Panc1 (cell line): ENCODE results near the gene R3HDM4. TPM values are rescaled to one million over a fixed set of nuclear protein-coding genes. Genes with fewer than 3 reads are reported as not detected.
"Not testable (repeated sequence)": the region's sequence is repeated elsewhere in the genome, so short reads cannot be mapped to it uniquely, and the experiment has no call there.

Source experiments
- ATAC-seq: fragments of 200-7000 bp; cut with Tn5 transposase; 2 replicates; pipeline ENCODE4 v1.9.1; 2020; ENCODE audit warnings: mild to moderate bottlenecking, moderate library complexity
- BruUV-seq: library from RNA; stranded (reverse); fragments of 400-500 nt; replicated peaks from 2 replicates; lab custom pipeline; 2021; lab: Mats Ljungman, UMichigan
- CTCF ChIA-PET: fragments of 300-600 bp; sonication (Branson Sonifier 250); formaldehyde crosslinking; loops from one replicate; lab custom pipeline; 2022; ENCODE audit warnings: antibody characterized with exemption; lab: Charles Lee
- POLR2A ChIA-PET: fragments of 300-600 bp; sonication (Branson Sonifier 250); formaldehyde crosslinking; loops from one replicate; lab custom pipeline; 2022; ENCODE audit warnings: antibody characterized with exemption; lab: Charles Lee
- DNase-seq: peaks from one replicate; pipeline ENCODE4 v3.0.0-alpha.2; 2010; ENCODE audit warnings: low read depth, low spot score
- H3K27ac ChIP-seq: 2 replicates; pipeline ENCODE4 v1.5.1; 2011; ENCODE audit warnings: mild to moderate bottlenecking, low read length, inconsistent platforms
- H3K27me3 ChIP-seq: fragments of 200-500 bp; sonication (Bioruptor generic); 2 replicates; pipeline ENCODE4 v1.6.0; 2014; ENCODE audit warnings: low read length, inconsistent platforms; ENCODE audit not compliant: control insufficient read depth, insufficient read depth
- H3K36me3 ChIP-seq: fragments of 200-500 bp; sonication (Bioruptor generic); 2 replicates; pipeline ENCODE4 v1.5.1; 2014; ENCODE audit warnings: inconsistent platforms, mild to moderate bottlenecking, low read length, moderate library complexity; ENCODE audit not compliant: control insufficient read depth, insufficient read depth
- H3K4me1 ChIP-seq: 2 replicates; pipeline ENCODE4 v1.5.1; 2011; ENCODE audit warnings: inconsistent platforms, mild to moderate bottlenecking, low read length, moderate library complexity; ENCODE audit not compliant: control insufficient read depth, insufficient read depth
- H3K4me3 ChIP-seq, 2 experiments: 2 replicates each; pipeline ENCODE4 v1.5.1; 2011 to 2012; ENCODE audit warnings: low read depth in 2 of 2, low read length in 2 of 2, mild to moderate bottlenecking in 2 of 2, inconsistent platforms in 1 of 2, moderate library complexity in 1 of 2
- H3K9me3 ChIP-seq: fragments of 200-500 bp; sonication (Bioruptor generic); 2 replicates; pipeline ENCODE4 v1.5.1; 2014; ENCODE audit warnings: low read depth, mild to moderate bottlenecking, inconsistent platforms, low read length, moderate library complexity; ENCODE audit not compliant: control insufficient read depth, insufficient read depth
- CTCF ChIP-seq: fragments of 450-650 bp; IDR thresholded peaks from 2 replicates; pipeline ENCODE4 v1.5.1; 2017; ENCODE audit warnings: mild to moderate bottlenecking
- POLR2AphosphoS5 ChIP-seq: IDR thresholded peaks from 2 replicates; pipeline ENCODE4 v1.6.1; 2012; ENCODE audit warnings: mild to moderate bottlenecking, low read depth, low read length, moderate library complexity
- REST ChIP-seq, 2 experiments: IDR thresholded peaks; 2 replicates each; pipeline ENCODE4 v1.6.1; 2011 to 2012; ENCODE audit warnings: low read depth in 2 of 2, control low read depth in 1 of 2, low read length in 1 of 2, mild to moderate bottlenecking in 1 of 2, moderate library complexity in 1 of 2; ENCODE audit not compliant: insufficient read depth in 1 of 2
- SIN3A ChIP-seq: IDR thresholded peaks from 2 replicates; pipeline ENCODE4 v1.6.1; 2012; ENCODE audit warnings: low read depth, mild to moderate bottlenecking, low read length, moderate library complexity, borderline replicate concordance; ENCODE audit not compliant: insufficient read depth
- TCF7L2 ChIP-seq: IDR thresholded peaks from 2 replicates; pipeline ENCODE4 v1.6.1; 2011; ENCODE audit warnings: mild to moderate bottlenecking, low read depth, low read length, inconsistent platforms
- in situ Hi-C: cut with HindIII; loops from 2 replicates; pipeline ENCODE4 v1.10.0; 2016; ENCODE audit warnings: low sequenced_read_pairs, low pct_unique_long_range_greater_than_20kb
- intact Hi-C: fragments of 100-400 bp; cut with micrococcal nuclease; formaldehyde crosslinking; loops from one replicate; pipeline ENCODE4 v1.10.0; 2022; ENCODE audit not compliant: unreplicated experiment
- total RNA-seq: library from RNA; stranded (reverse); gene quantifications from one replicate; pipeline ENCODE4 v1.2.1, GENCODE V29; 2021; ENCODE audit not compliant: unreplicated experiment

The R3HDM4 gene
- total RNA-seq, 1 experiment from 2014 or later: 43.5 TPM

- H3K27ac ChIP-seq, H3K4me3 ChIP-seq, ATAC-seq, intact Hi-C loops, H3K9me3 ChIP-seq, BruUV-seq, H3K4me1 ChIP-seq, H3K27me3 ChIP-seq, H3K36me3 ChIP-seq, in situ Hi-C loops, DNase-seq: not testable (repeated sequence)
- ChIA-PET POLR2A (interaction anchor here (0.7 kb wide), 2 partner anchors 17 to 20 kb away, joined by 4 to 5 read pairs; no protein-coding TSS in a partner anchor), CTCF (interaction anchor here (0.6 to 0.7 kb wide), 3 partner anchors 78 to 105 kb away, joined by 3 to 4 read pairs (median 4); no protein-coding TSS in a partner anchor)
These were observed 34.1 kb downstream of the R3HDM4 start for GRCh38 chr19:878751-879561.

DNA sequence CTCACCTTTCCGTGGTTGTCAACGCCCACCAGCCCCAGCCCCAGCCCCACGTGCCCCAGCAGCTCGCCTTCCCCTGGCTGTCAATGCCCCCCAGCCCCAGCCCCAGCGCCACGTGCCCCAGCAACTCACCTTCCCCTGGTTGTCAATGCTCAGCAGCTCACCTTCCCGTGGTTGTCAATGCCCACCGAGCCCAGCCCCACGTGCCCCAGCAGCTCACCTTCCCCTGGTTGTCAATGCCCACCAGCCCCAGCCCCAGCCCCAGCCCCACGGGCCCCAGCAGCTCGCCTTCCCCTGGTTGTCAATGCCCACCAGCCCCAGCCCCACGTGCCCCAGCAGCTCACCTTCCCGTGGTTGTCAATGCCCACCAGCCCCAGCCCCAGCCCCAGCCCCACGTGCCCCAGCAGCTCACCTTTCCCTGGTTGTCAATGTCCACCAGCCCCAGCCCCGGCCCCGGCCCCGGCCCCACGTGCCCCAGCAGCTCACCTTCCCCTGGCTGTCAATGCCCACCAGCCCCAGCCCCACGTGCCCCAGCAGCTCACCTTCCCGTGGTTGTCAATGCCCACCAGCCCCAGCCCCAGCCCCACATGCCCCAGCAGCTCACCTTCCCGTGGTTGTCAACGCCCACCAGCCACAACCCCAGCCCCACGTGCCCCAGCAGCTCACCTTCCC, 34.9 kb downstream of the R3HDM4 start:
- DNase-seq, H3K27ac ChIP-seq, H3K4me3 ChIP-seq, BruUV-seq, ATAC-seq, H3K9me3 ChIP-seq, intact Hi-C loops, H3K27me3 ChIP-seq, H3K36me3 ChIP-seq, in situ Hi-C loops, H3K4me1 ChIP-seq, POLR2A ChIA-PET: not testable (repeated sequence)
- CTCF ChIA-PET: interaction anchor here (0.6 to 0.7 kb wide), 2 partner anchors 37 to 94 kb away, joined by 3 to 9 read pairs; no protein-coding TSS in a partner anchor

GRCh38 chr19:876780-877314, 36.2 kb downstream of the R3HDM4 start:
- H3K4me3 ChIP-seq: no peak overlapping the region
- DNase-seq (no peak), ATAC-seq (no peak)
- intact Hi-C loops (no loop called here), in situ Hi-C loops (no loop called here)
- no peaks in the 10 kb centered on the region for H3K9me3 ChIP-seq
- CTCF ChIA-PET: interaction anchor here (0.6 kb wide), 1 partner anchor 367 kb away, joined by 3 read pairs; no protein-coding TSS in a partner anchor
- POLR2A ChIA-PET: no interaction called here
- no TSS peak for BruUV-seq
- no peak for TF ChIP-seq CTCF
- TF ChIP-seq REST (IDR thresholded peaks at IDR 0.05; ENCODE audit: insufficient read depth in 1 of 2, low read depth in 2 of 2, low read length in 1 of 2): no peak
- TF ChIP-seq POLR2AphosphoS5: no peak
- no peak for TF ChIP-seq TCF7L2
- no peak for TF ChIP-seq SIN3A
- H3K27me3 ChIP-seq: no peaks in the 10 kb centered on the region
- no peaks in the 10 kb centered on the region for H3K4me1 ChIP-seq
- H3K27ac ChIP-seq: no peak overlapping the region
- no peaks in the 10 kb centered on the region for H3K36me3 ChIP-seq
